C4-2B (cell line): ENCODE results near the gene SLC16A7.

ENCODE experiments used
- H3K27ac ChIP-seq: fragments of 450-650 bp; 2 replicates; pipeline ENCODE4 v1.5.1; 2017
- CTCF ChIP-seq: fragments of 450-650 bp; conservative IDR thresholded peaks from 2 replicates; pipeline ENCODE4 v1.5.1; 2017; ENCODE audit warnings: mild to moderate bottlenecking
- ZFX ChIP-seq: fragments of 450-650 bp; IDR thresholded peaks from 2 replicates; pipeline ENCODE4 v1.6.1; 2017

The SLC16A7 gene

GRCh38 chr12:59710964-59711363 lies 115.1 kb downstream of the SLC16A7 start:
- no peak overlapping the region for H3K27ac ChIP-seq
- TF ChIP-seq CTCF (no peak), ZFX (no peak)

- H3K27ac ChIP-seq = no peak overlapping the region
- TF ChIP-seq CTCF (no peak), ZFX (no peak)
These were observed 119.6 kb downstream of the SLC16A7 start for GRCh38 chr12:59715434-59715833.

- TF ChIP-seq CTCF (no peak), ZFX (no peak)
These were observed 120.2 kb downstream of the SLC16A7 start for GRCh38 chr12:59716043-59716442.

GRCh38 chr12:59717436-59717835 lies 121.6 kb downstream of the SLC16A7 start:
- TF ChIP-seq ZFX (no peak), CTCF (no peak)
- no peak overlapping the region for H3K27ac ChIP-seq

More at GRCh38 chr12:59716043-59716442, 120.2 kb downstream of the SLC16A7 start:
- H3K27ac ChIP-seq = no peak overlapping the region

- TF ChIP-seq ZFX = no peak
- no peak for TF ChIP-seq CTCF
- no peak overlapping the region for H3K27ac ChIP-seq
These were observed 123.9 kb downstream of the SLC16A7 start for GRCh38 chr12:59719701-59720100.

GRCh38 chr12:59723520-59723919 lies 127.7 kb downstream of the SLC16A7 start:
- TF ChIP-seq CTCF (no peak), ZFX (no peak)
- no peak overlapping the region for H3K27ac ChIP-seq

GRCh38 chr12:59724011-59724695 lies 128.3 kb downstream of the SLC16A7 start:
- no peak overlapping the region for H3K27ac ChIP-seq
- no peak for TF ChIP-seq ZFX
- no peak for TF ChIP-seq CTCF
